K562 (cell line): ENCODE data around the gene CD1E. TPM values are rescaled to one million over a fixed set of nuclear protein-coding genes. Genes with fewer than 3 reads are reported as not detected.

Experiments
- ATAC-seq: fragments of 200-7000 bp; cut with Tn5 transposase; 3 replicates; pipeline ENCODE4 v1.9.1; 2020; ENCODE audit warnings: moderate library complexity
- BruUV-seq: library from RNA; stranded (reverse); fragments of 400-500 nt; replicated peaks from 2 replicates; lab custom pipeline; 2021; lab: Mats Ljungman, UMichigan
- CTCF ChIA-PET: fragments of 300-600 bp; formaldehyde crosslinking; extraction: SDS; loops from one replicate; lab custom pipeline; 2021; ENCODE audit warnings: low intra/inter-chr PET ratio; lab: Yijun Ruan, JAX
- POLR2A ChIA-PET: fragments of 300-600, 350-650 bp; sonication (Branson Sonifier 250); formaldehyde crosslinking; extraction: SDS; loops from one replicate; lab custom pipeline; 2021; ENCODE audit warnings: antibody characterized with exemption, inconsistent platforms; lab: Yijun Ruan, JAX
- DNase-seq, 4 experiments: peaks; one replicate each; pipeline versions ENCODE4 v3.0.0 to v3.0.0-alpha.2; 2011 to 2018; ENCODE audit warnings: low spot score in 3 of 4, mixed read lengths in 3 of 4; ENCODE audit errors: extremely low read depth in 1 of 4
- FAIRE-seq: peaks from 2 replicates; lab custom pipeline; 2011; peaks lifted over from hg19 to GRCh38; lab: Jason Lieb, UNC
- H2AFZ ChIP-seq: 2 replicates; pipeline ENCODE4 v1.6.0; 2011; ENCODE audit warnings: low read depth, low read length, control low read depth, inconsistent platforms
- H3K27ac ChIP-seq: fragments of 200-600 bp; 3 replicates; pipeline ENCODE4 v1.8.0; 2011; ENCODE audit warnings: low read depth, mild to moderate bottlenecking, control low read depth, inconsistent platforms, low read length, moderate library complexity, mixed read lengths; ENCODE audit errors: extremely low read depth
- H3K27me3 ChIP-seq, 2 experiments: fragments of 300-600 bp in 1 of 2; 2 replicates in 1 of 2; 3 replicates in 1 of 2; pipeline versions ENCODE4 v1.6.0 to v1.8.0; 2011; ENCODE audit warnings: inconsistent platforms in 2 of 2, low read length in 2 of 2, mild to moderate bottlenecking in 1 of 2, mixed read lengths in 1 of 2, moderate library complexity in 1 of 2; ENCODE audit not compliant: control insufficient read depth in 2 of 2, insufficient read depth in 2 of 2
- H3K36me3 ChIP-seq: fragments of 300-600 bp; 3 replicates; pipeline ENCODE4 v1.8.0; 2011; ENCODE audit warnings: mild to moderate bottlenecking, low read length, inconsistent platforms; ENCODE audit not compliant: control insufficient read depth, insufficient read depth
- H3K4me1 ChIP-seq, 2 experiments: fragments of 200-600 bp in 1 of 2; replicated peaks in 1 of 2; 2 replicates in 1 of 2; 3 replicates in 1 of 2; pipeline versions ENCODE4 v1.5.1 to v1.8.0; 2011; ENCODE audit warnings: inconsistent platforms in 2 of 2, low read length in 2 of 2, mild to moderate bottlenecking in 1 of 2, mixed read lengths in 1 of 2, moderate library complexity in 1 of 2; ENCODE audit not compliant: control insufficient read depth in 2 of 2, insufficient read depth in 2 of 2
- H3K4me2 ChIP-seq: 2 replicates; pipeline ENCODE4 v1.6.1; 2011; ENCODE audit warnings: low read length, control low read depth, inconsistent platforms, mixed read lengths; ENCODE audit not compliant: insufficient read depth
- H3K4me3 ChIP-seq: fragments of 200-600 bp; sonication (generic), shearing (Covaris generic); 2 replicates; pipeline ENCODE4 v1.5.1; 2016; ENCODE audit warnings: control low read depth, inconsistent platforms
- H3K79me2 ChIP-seq: fragments of 200-600 bp; 3 replicates; pipeline ENCODE4 v1.8.0; 2011; ENCODE audit warnings: low read length, inconsistent platforms; ENCODE audit not compliant: control insufficient read depth, insufficient read depth
- H3K9ac ChIP-seq, 2 experiments: 2 replicates each; pipeline versions ENCODE4 v1.6.0 to v1.6.1; 2011; ENCODE audit warnings: low read depth in 2 of 2, low read length in 2 of 2, control low read depth in 1 of 2, inconsistent platforms in 1 of 2, mild to moderate bottlenecking in 1 of 2, mixed read lengths in 1 of 2; ENCODE audit not compliant: insufficient read depth in 1 of 2
- H3K9me1 ChIP-seq: one replicate; pipeline ENCODE4 v1.6.0; 2011; ENCODE audit warnings: inconsistent platforms, mild to moderate bottlenecking, low read length, moderate library complexity; ENCODE audit not compliant: control insufficient read depth, insufficient read depth
- H3K9me3 ChIP-seq: replicated peaks from 2 replicates; pipeline ENCODE4 v1.5.1; 2011; ENCODE audit warnings: low read depth, low read length, inconsistent platforms; ENCODE audit not compliant: control insufficient read depth, insufficient read depth
- H4K20me1 ChIP-seq: replicated peaks from 2 replicates; pipeline ENCODE4 v1.6.1; 2011; ENCODE audit warnings: low read length, inconsistent platforms, mixed read lengths; ENCODE audit not compliant: control insufficient read depth, insufficient read depth
- ELF2 ChIP-seq: fragments of 250-450 bp; sonication (Bioruptor Pico); IDR thresholded peaks from 2 replicates; pipeline ENCODE4 v1.5.0; 2021; ENCODE audit warnings: mild to moderate bottlenecking
- FOXA3 ChIP-seq, 2 experiments: fragments of 450-650 bp in 1 of 2; sonication (generic) in 1 of 2; formaldehyde crosslinking; IDR thresholded peaks in 1 of 2; conservative IDR thresholded peaks in 1 of 2; 2 replicates each; pipeline versions ENCODE4 v1.4.0 to v1.8.0; 2020 to 2022; ENCODE audit warnings: mild to moderate bottlenecking in 2 of 2, missing genetic modification reagents in 1 of 2
- FOXM1 ChIP-seq, 2 experiments: fragments of 450-650 bp in 1 of 2; sonication (generic) in 1 of 2; formaldehyde crosslinking in 1 of 2; IDR thresholded peaks; 2 replicates each; pipeline versions ENCODE4 v1.6.1 to v1.9.0; 2017 to 2022; ENCODE audit warnings: low read depth in 2 of 2, mild to moderate bottlenecking in 2 of 2, missing genetic modification reagents in 1 of 2, moderate library complexity in 1 of 2
- JUND ChIP-seq, 2 experiments: IDR thresholded peaks; 2 replicates in 1 of 2; 3 replicates in 1 of 2; pipeline ENCODE4 v1.6.1; 2011; ENCODE audit warnings: borderline replicate concordance in 2 of 2, low read depth in 2 of 2, low read length in 2 of 2, improper control_type of control experiment in 1 of 2, missing biosample characterization in 1 of 2, missing genetic modification characterization in 1 of 2, missing genetic modification reagents in 1 of 2
- MCM7 ChIP-seq, 2 experiments: fragments of 450-650 bp; IDR thresholded peaks; 2 replicates each; pipeline ENCODE4 v1.6.1; 2016 to 2018
- PKNOX1 ChIP-seq: fragments of 450-650 bp; IDR thresholded peaks from 2 replicates; pipeline ENCODE4 v1.6.1; 2016
- POLR2H ChIP-seq: IDR thresholded peaks from 2 replicates; pipeline ENCODE4 v1.6.1; 2016; ENCODE audit warnings: missing genetic modification characterization, low read depth, mild to moderate bottlenecking, control low read depth, missing compliant biosample characterization, moderate library complexity
- SMC3 ChIP-seq: conservative IDR thresholded peaks from 2 replicates; pipeline ENCODE4 v1.6.1; 2011; ENCODE audit warnings: low read depth, low read length, improper control_type of control experiment; ENCODE audit not compliant: insufficient read depth
- SRSF1 ChIP-seq: fragments of 200-400 bp; formaldehyde crosslinking; IDR thresholded peaks from 2 replicates; pipeline ENCODE4 v1.6.1; 2017; ENCODE audit warnings: mild to moderate bottlenecking, low read depth, low read length, moderate library complexity
- TFAM ChIP-seq: fragments of 250-450 bp; sonication (Bioruptor Pico); conservative IDR thresholded peaks from 2 replicates; pipeline ENCODE4 v1.5.0; 2021; ENCODE audit warnings: mild to moderate bottlenecking, moderate library complexity
- VEZF1 ChIP-seq: fragments of 200-800 bp; sonication (Bioruptor generic); IDR thresholded peaks from 2 replicates; pipeline ENCODE4 v1.6.1; 2017; ENCODE audit warnings: missing genetic modification characterization, missing compliant biosample characterization
- ZBTB34 ChIP-seq: fragments of 250-450 bp; sonication (Bioruptor Pico); IDR thresholded peaks from 2 replicates; pipeline ENCODE4 v1.8.0; 2021; ENCODE audit warnings: mild to moderate bottlenecking, moderate library complexity
- ZEB2 ChIP-seq: fragments of 450-650 bp; IDR thresholded peaks from 2 replicates; pipeline ENCODE4 v1.6.1; 2016
- ZKSCAN8 ChIP-seq: fragments of 200-800 bp; sonication (Bioruptor generic); IDR thresholded peaks from 2 replicates; pipeline ENCODE4 v1.6.1; 2016; ENCODE audit warnings: missing genetic modification characterization, missing compliant biosample characterization
- ZNF175 ChIP-seq: fragments of 200-800 bp; sonication (Bioruptor generic); IDR thresholded peaks from 2 replicates; pipeline ENCODE4 v1.6.1; 2016; ENCODE audit warnings: low read depth, mild to moderate bottlenecking, missing genetic modification characterization, missing compliant biosample characterization
- ZNF511 ChIP-seq: sonication (generic); formaldehyde crosslinking; IDR thresholded peaks from 2 replicates; pipeline ENCODE4 v1.8.0; 2022; ENCODE audit warnings: mild to moderate bottlenecking, missing genetic modification reagents
- WGBS: fragments of 100-300 bp; shearing (Covaris generic); methylation state at CpG from one replicate; pipeline ENCODE4 v1.1.6; 2016; ENCODE audit warnings: low coverage, mixed read lengths; ENCODE audit not compliant: insufficient coverage; ENCODE audit errors: missing lambda C conversion rate; 5-methylcytosine and 5-hydroxymethylcytosine counted together
- in situ Hi-C: fragments of 300-500 bp; cut with MboI; formaldehyde crosslinking; loops from 4 replicates; pipeline ENCODE4 v1.15.0; 2018; ENCODE audit warnings: inconsistent platforms, mixed read lengths
- intact Hi-C: fragments of 100-400 bp; cut with micrococcal nuclease; formaldehyde crosslinking; loops from 2 replicates; pipeline ENCODE4 v1.14.2; 2022
- polyA plus RNA-seq, 8 experiments: library from polyadenylated mRNA; depleted of rRNA in 4 of 8; stranded (reverse) in 5 of 8; unstranded in 3 of 8; fragments of >200 nt; fragmentation: Nextera tagmentation in 2 of 8; fragmentation: Illumina TruSeq in 1 of 8; extraction: Ambion mirVana in 2 of 8; extraction: Trizol in 1 of 8; gene quantifications; 2 replicates each; pipeline versions ENCODE4 v1.2.1 to v1.2.3, GENCODE V29; 2011 to 2014; ENCODE audit warnings: inconsistent platforms in 1 of 8, missing spikeins in 1 of 8
- total RNA-seq, 7 experiments: library from RNA; depleted of rRNA in 6 of 7; stranded (reverse); fragments of >200 nt in 6 of 7; fragmentation: Illumina TruSeq in 2 of 7; extraction: Trizol in 2 of 7; gene quantifications; 2 replicates each; pipeline versions ENCODE4 v1.2.1 to v1.2.3, GENCODE V29; 2011 to 2021; ENCODE audit warnings: low replicate concordance in 1 of 7

The CD1E gene
- total and polyA plus RNA-seq, 9 of the 15 experiments (the other 6 are each of a cell fraction or from before 2014, with no cell fraction given) = not detected

GRCh38 chr1:158324395-158324794 lies 29.3 kb upstream of the CD1E start:
- WGBS = 2% methylated on average over 4 of the region's 4 CpGs
- intact Hi-C loops = no loop called here

More at GRCh38 chr1:158324395-158324794, 29.3 kb upstream of the CD1E start:
- H3K9me3 ChIP-seq = no peaks in the 10 kb centered on the region
- TF ChIP-seq FOXM1 (IDR thresholded peaks at IDR 0.05; ENCODE audit: low read depth) (no peak), FOXM1 (CRISPR knock-in tag; IDR thresholded peaks at IDR 0.05; ENCODE audit: low read depth) (no peak), FOXA3 (CRISPR knock-in tag; conservative IDR thresholded peaks at IDR 0.05 in 1 of 2, IDR thresholded peaks at IDR 0.05 in 1 of 2) (no peak), SMC3 (no peak), ZNF511 (CRISPR knock-in tag) (no peak), POLR2H (tag) (no peak), PKNOX1 (no peak), ZKSCAN8 (no peak), ZNF175 (no peak), ZBTB34 (CRISPR knock-in tag) (no peak), ZEB2 (no peak), MCM7 (IDR thresholded peaks at IDR 0.05) (no peak), ELF2 (CRISPR knock-in tag) (no peak), JUND (IDR thresholded peaks at IDR 0.05; ENCODE audit: borderline replicate concordance, low read depth, low read length) (no peak), JUND (tag; IDR thresholded peaks at IDR 0.05; ENCODE audit: borderline replicate concordance, low read depth, low read length) (no peak), SRSF1 (no peak), VEZF1 (CRISPR knock-in tag) (no peak), TFAM (CRISPR knock-in tag) (no peak)
- TF ChIP-seq, all 486 proteins: peak for 0
- Histone ChIP-seq H3K4me2 (no peak overlapping the region), H3K9me1 (no peaks in the 10 kb centered on the region), H3K79me2 (no peaks in the 10 kb centered on the region), H3K27me3 (no peaks in the 10 kb centered on the region), H3K36me3 (no peaks in the 10 kb centered on the region), H2AFZ (no peak overlapping the region), H3K4me3 (no peak overlapping the region), H3K9ac (no peak overlapping the region), H3K27ac (no peak overlapping the region), H3K4me1 (no peaks in the 10 kb centered on the region), H4K20me1 (no peaks in the 10 kb centered on the region)
- DNase-seq (no peak), ATAC-seq (no peak), FAIRE-seq (no peak)
- ChIA-PET CTCF (no interaction called here), POLR2A (no interaction called here)
- BruUV-seq = no TSS peak
- in situ Hi-C loops = no loop called here
